ENCODE results near the gene GRIK4.

DNA sequence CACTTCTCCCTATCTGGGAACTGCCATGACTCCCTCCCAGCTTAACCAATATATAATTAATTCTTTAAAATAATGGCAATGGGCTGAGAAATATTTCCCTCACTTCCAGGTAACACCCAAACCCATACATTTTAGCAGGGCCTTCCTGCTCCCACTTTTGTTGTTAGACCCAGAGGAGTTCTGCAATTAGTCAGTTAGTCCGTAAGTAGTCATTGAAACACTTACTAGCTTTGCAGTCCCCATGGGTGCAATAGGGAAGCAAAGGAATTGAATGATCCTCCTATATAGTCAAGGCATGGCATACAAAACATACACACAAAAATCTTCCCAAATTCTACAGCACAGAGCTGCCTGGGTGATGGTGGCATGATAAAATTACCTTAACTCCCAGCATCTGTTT, 258.4 kb downstream of the GRIK4 start:
- TF ChIP-seq CTCF (conservative IDR thresholded peaks at IDR 0.05) (no peak), EZH2 (IDR thresholded peaks at IDR 0.05; ENCODE audit: low read depth) (no peak)
